Mesenchymal stem cell (in vitro differentiated cells and primary cell): Measurements from ENCODE around the gene IFFO2.

Experiments used
- DNase-seq: peaks from one replicate; pipeline ENCODE4 v3.0.0-alpha.2; 2013
- H2AFZ ChIP-seq: one replicate; pipeline ENCODE4 v1.6.1; 2013; ENCODE audit warnings: low read depth, mild to moderate bottlenecking, control low read depth, inconsistent platforms, low read length, moderate library complexity
- H2AK5ac ChIP-seq: 2 replicates; pipeline ENCODE4 v1.6.1; 2013; ENCODE audit warnings: low read length, moderate library complexity, mild to moderate bottlenecking, inconsistent platforms; ENCODE audit not compliant: severe bottlenecking
- H2BK120ac ChIP-seq: one replicate; pipeline ENCODE4 v1.6.1; 2013; ENCODE audit warnings: low read depth, mild to moderate bottlenecking, inconsistent platforms, low read length, moderate library complexity
- H2BK12ac ChIP-seq, 2 experiments: one replicate each; pipeline ENCODE4 v1.6.1; 2013; ENCODE audit warnings: inconsistent platforms in 2 of 2, low read length in 2 of 2, mild to moderate bottlenecking in 2 of 2, moderate library complexity in 2 of 2, control low read depth in 1 of 2
- H2BK15ac ChIP-seq: one replicate; pipeline ENCODE4 v1.6.1; 2013; ENCODE audit warnings: mild to moderate bottlenecking, low read depth, inconsistent platforms; ENCODE audit not compliant: poor library complexity, severe bottlenecking
- H2BK5ac ChIP-seq: 2 replicates; pipeline ENCODE4 v1.6.1; 2013; ENCODE audit warnings: low read depth, mild to moderate bottlenecking, low read length, control low read depth, inconsistent platforms; ENCODE audit not compliant: poor library complexity, severe bottlenecking
- H3K14ac ChIP-seq, 2 experiments: one replicate each; pipeline ENCODE4 v1.6.1; 2013; ENCODE audit warnings: inconsistent platforms in 2 of 2, low read length in 2 of 2, control low read depth in 1 of 2, mild to moderate bottlenecking in 1 of 2, moderate library complexity in 1 of 2
- H3K18ac ChIP-seq, 2 experiments: one replicate each; pipeline ENCODE4 v1.6.1; 2013; ENCODE audit warnings: inconsistent platforms in 2 of 2, low read length in 2 of 2, control low read depth in 1 of 2, low read depth in 1 of 2, mild to moderate bottlenecking in 1 of 2
- H3K23ac ChIP-seq, 2 experiments: one replicate each; pipeline ENCODE4 v1.6.1; 2013; ENCODE audit warnings: inconsistent platforms in 2 of 2, low read length in 2 of 2, mild to moderate bottlenecking in 2 of 2, moderate library complexity in 2 of 2, control low read depth in 1 of 2
- H3K27ac ChIP-seq: 2 replicates; pipeline ENCODE4 v1.5.1; 2013; ENCODE audit warnings: mild to moderate bottlenecking, moderate library complexity, low read length, control low read depth, inconsistent platforms; ENCODE audit not compliant: poor library complexity, severe bottlenecking
- H3K27me3 ChIP-seq, 2 experiments: 2 replicates each; pipeline versions ENCODE4 v1.6.1 to v1.7.0; 2013; ENCODE audit warnings: low read length in 2 of 2, mild to moderate bottlenecking in 2 of 2, moderate library complexity in 2 of 2, control low read depth in 1 of 2, inconsistent platforms in 1 of 2; ENCODE audit not compliant: control insufficient read depth in 1 of 2, insufficient read depth in 1 of 2
- H3K36me3 ChIP-seq, 2 experiments: 2 replicates each; pipeline versions ENCODE4 v1.6.1 to v1.7.0; 2013; ENCODE audit warnings: low read length in 2 of 2, control low read depth in 1 of 2, inconsistent platforms in 1 of 2, low read depth in 1 of 2, mild to moderate bottlenecking in 1 of 2; ENCODE audit not compliant: insufficient read depth in 2 of 2, control insufficient read depth in 1 of 2
- H3K4ac ChIP-seq, 2 experiments: one replicate each; pipeline ENCODE4 v1.6.1; 2013; ENCODE audit warnings: inconsistent platforms in 2 of 2, low read length in 2 of 2, mild to moderate bottlenecking in 2 of 2, moderate library complexity in 2 of 2, control low read depth in 1 of 2, low read depth in 1 of 2
- H3K4me1 ChIP-seq: 2 replicates; pipeline ENCODE4 v1.6.1; 2013; ENCODE audit warnings: low read depth, low read length, control low read depth; ENCODE audit not compliant: control insufficient read depth, insufficient read depth
- H3K4me2 ChIP-seq: 2 replicates; pipeline ENCODE4 v1.6.1; 2013; ENCODE audit warnings: low read length, mild to moderate bottlenecking, inconsistent platforms; ENCODE audit not compliant: poor library complexity, severe bottlenecking
- H3K4me3 ChIP-seq, 2 experiments: 2 replicates each; pipeline versions ENCODE4 v1.5.1 to v1.7.0; 2013; ENCODE audit warnings: low read length in 2 of 2, mild to moderate bottlenecking in 2 of 2, control low read depth in 1 of 2, low read depth in 1 of 2; ENCODE audit not compliant: insufficient read depth in 1 of 2
- H3K79me1 ChIP-seq: replicated peaks from 2 replicates; pipeline ENCODE4 v1.6.1; 2013; ENCODE audit warnings: mild to moderate bottlenecking, control low read depth, low read length, inconsistent platforms; ENCODE audit not compliant: poor library complexity, severe bottlenecking
- H3K9ac ChIP-seq: 2 replicates; pipeline ENCODE4 v1.7.0; 2013; ENCODE audit warnings: mild to moderate bottlenecking, low read length, moderate library complexity
- H3K9me3 ChIP-seq: 2 replicates; pipeline ENCODE4 v1.7.0; 2013; ENCODE audit warnings: mild to moderate bottlenecking, low read length; ENCODE audit not compliant: control insufficient read depth
- H4K8ac ChIP-seq: one replicate; pipeline ENCODE4 v1.6.1; 2013; ENCODE audit warnings: inconsistent platforms, mild to moderate bottlenecking, low read length, moderate library complexity
- H4K91ac ChIP-seq: one replicate; pipeline ENCODE4 v1.6.1; 2013; ENCODE audit warnings: mild to moderate bottlenecking, low read length, inconsistent platforms
- WGBS: methylation state at CpG from one replicate; pipeline ENCODE4 v1.1.7; 2013; ENCODE audit warnings: mixed read lengths; 5-methylcytosine and 5-hydroxymethylcytosine counted together

Gene IFFO2

DNA sequence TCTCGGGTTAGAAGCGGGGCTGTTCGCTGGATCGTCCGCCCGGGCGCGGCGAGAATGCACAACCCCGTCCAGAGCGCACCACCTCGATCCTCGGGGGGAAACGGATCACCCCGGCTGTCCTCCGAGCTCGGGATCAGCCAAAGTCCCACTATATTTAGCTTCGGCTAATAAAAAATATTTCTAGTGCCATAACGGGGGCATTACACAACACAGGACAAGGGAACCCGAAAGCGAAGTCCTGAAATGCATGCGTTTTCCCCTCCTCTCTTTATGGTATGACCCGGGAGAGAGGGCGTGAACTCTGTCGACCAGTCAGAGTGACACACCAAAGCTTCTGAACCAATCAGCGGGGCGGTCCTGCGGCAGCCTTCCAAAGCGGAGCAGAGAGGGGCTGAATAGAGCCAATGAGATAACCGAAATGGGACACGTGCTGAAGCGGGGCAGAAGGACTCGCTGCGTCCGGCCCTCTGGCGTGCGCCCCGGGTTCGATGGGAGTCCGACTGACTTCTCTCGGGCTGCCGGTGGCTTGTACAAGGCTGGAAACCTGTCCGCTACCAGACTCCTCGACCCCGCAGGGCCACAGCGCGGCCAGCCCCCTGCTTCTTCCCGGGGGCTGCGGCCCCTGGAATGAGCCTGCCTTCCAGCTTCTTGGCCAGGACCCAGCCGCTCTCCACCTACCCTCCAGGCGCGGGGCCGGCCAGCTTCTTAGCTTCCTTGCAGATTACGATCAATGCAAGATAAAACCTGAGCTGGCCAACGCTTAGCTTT lies 53.8 kb downstream of the IFFO2 start, which contains the start of gene ALDH4A1:
ALDH4A1 (minus strand) TSS at position 33 of the 768 bp plus-strand sequence; CDS start at position 1, 32 bp downstream.
- Histone ChIP-seq H3K27ac (peak within 1 kb of the TSS; percentile 85), H2BK12ac (no peak within 1 kb of the TSS)
- WGBS = under 1% methylated on average over 55 of the region's 55 CpGs

DNA sequence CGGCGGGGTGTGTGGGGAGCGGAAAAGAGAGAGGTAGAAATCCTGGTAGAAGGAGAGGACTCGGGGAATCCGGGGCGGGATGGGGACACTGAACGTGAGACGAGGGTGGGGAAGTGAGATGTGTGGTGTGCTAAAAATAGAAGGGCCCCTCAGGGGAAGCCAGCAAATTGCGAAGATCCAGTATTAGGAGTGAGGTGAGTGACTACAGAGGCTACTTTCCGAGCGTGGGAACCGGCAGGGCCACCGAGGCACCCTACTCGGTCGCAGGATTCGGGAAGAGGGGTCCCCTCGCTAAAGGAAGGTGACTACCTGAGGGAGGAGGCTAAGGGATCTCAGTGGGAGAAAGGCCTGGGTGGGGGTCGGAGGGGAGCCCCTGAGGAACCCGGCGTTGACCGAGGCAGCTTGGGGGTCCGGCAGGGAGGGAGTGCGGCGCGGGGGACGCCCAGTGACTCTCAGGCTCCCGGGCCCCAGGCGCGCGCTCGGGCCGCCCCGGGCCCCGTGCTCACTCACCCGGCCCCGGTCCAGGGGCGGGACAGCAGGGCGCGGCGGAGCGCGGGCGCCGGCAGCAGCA lies 54.4 kb downstream of the IFFO2 start:
- H3K27me3 ChIP-seq = no peaks in the 10 kb centered on the region
- no peak overlapping the region for H2BK12ac ChIP-seq
- no peak overlapping the region for H4K8ac ChIP-seq
- DNase-seq = peak; percentile 58
- peak overlapping the region; percentile 70 to 90 for H3K4me3 ChIP-seq
- H2BK5ac ChIP-seq = no peak overlapping the region
- H3K4ac ChIP-seq = no peak overlapping the region
- no peak overlapping the region for H3K27ac ChIP-seq
- no peak overlapping the region for H2BK15ac ChIP-seq
- H3K79me1 ChIP-seq = peaks cover 14% of the 10 kb centered on the region
- peak overlapping the region in 1 of 2 experiments; percentile 7 for H3K14ac ChIP-seq
- peaks cover 7% of the 10 kb centered on the region for H3K4me1 ChIP-seq
- H3K36me3 ChIP-seq = peaks cover 6 to 20% of the 10 kb centered on the region in 2 experiments
- peak overlapping the region; percentile 95 for H3K9ac ChIP-seq
- H3K4me2 ChIP-seq = peak overlapping the region; percentile 97
- peak overlapping the region; percentile 89 for H2AFZ ChIP-seq
- H3K9me3 ChIP-seq = no peaks in the 10 kb centered on the region
- H2AK5ac ChIP-seq = no peak overlapping the region
- under 1% methylated on average over 37 of the region's 44 CpGs for WGBS
- H3K18ac ChIP-seq = peak overlapping the region; percentile 37 to 56
- no peak overlapping the region for H4K91ac ChIP-seq
- H3K23ac ChIP-seq = peak overlapping the region in 1 of 2 experiments; percentile 5
- H2BK120ac ChIP-seq = no peak overlapping the region

More for the DNA sequence above, 53.8 kb downstream of the IFFO2 start, which contains the start of gene ALDH4A1:
- Histone ChIP-seq H3K9ac (peak within 1 kb of the TSS; percentile 95), H3K18ac (peak within 1 kb of the TSS; percentile 37 to 56), H3K36me3 (peaks cover 6 to 23% of the 10 kb centered on the region in 2 experiments), H2AK5ac (no peak within 1 kb of the TSS), H2BK120ac (no peak within 1 kb of the TSS), H4K91ac (no peak within 1 kb of the TSS), H3K9me3 (no peaks in the 10 kb centered on the region), H3K4ac (no peak within 1 kb of the TSS), H2AFZ (peak within 1 kb of the TSS; percentile 89), H3K4me2 (peak within 1 kb of the TSS; percentile 98), H2BK5ac (peak within 1 kb of the TSS; percentile 81), H3K27me3 (no peaks in the 10 kb centered on the region), H3K23ac (peak within 1 kb of the TSS in 1 of 2 experiments; percentile 5), H3K14ac (peak within 1 kb of the TSS in 1 of 2 experiments; percentile 7), H3K79me1 (peaks cover 13% of the 10 kb centered on the region), H4K8ac (peak within 1 kb of the TSS; percentile 31), H3K4me1 (peaks cover 7% of the 10 kb centered on the region), H3K4me3 (peak within 1 kb of the TSS; percentile 70 to 90), H2BK15ac (peak within 1 kb of the TSS; percentile 82)
- peak; percentile 99 for DNase-seq

GRCh38 chr1:18901147-18901951 lies 55.1 kb downstream of the IFFO2 start:
- Histone ChIP-seq H3K79me1 (peaks cover 12% of the 10 kb centered on the region), H3K27me3 (no peaks in the 10 kb centered on the region), H3K4me2 (peak overlapping the region; percentile 97), H2AFZ (no peak overlapping the region), H2AK5ac (no peak overlapping the region), H3K18ac (no peak overlapping the region), H3K9ac (peak overlapping the region; percentile 95), H2BK12ac (no peak overlapping the region), H2BK5ac (no peak overlapping the region), H4K8ac (no peak overlapping the region), H2BK120ac (no peak overlapping the region), H3K4ac (no peak overlapping the region), H4K91ac (peak overlapping the region; percentile 63), H3K36me3 (peaks cover 3 to 21% of the 10 kb centered on the region in 2 experiments), H2BK15ac (no peak overlapping the region), H3K4me1 (peaks cover 7% of the 10 kb centered on the region), H3K27ac (no peak overlapping the region), H3K4me3 (peak overlapping the region in 1 of 2 experiments; percentile 90), H3K9me3 (no peaks in the 10 kb centered on the region), H3K14ac (no peak overlapping the region), H3K23ac (no peak overlapping the region)
- no peak for DNase-seq
- 61% methylated on average over 7 of the region's 9 CpGs for WGBS
